Activated CD4-positive, CD25-positive, alpha-beta regulatory T cell treated with anti-CD3 and anti-CD28 coated beads, Interleukin-2, amount 50 U/mL, for 16 hours (primary cell): ENCODE results near the gene MSRB3.
"Not testable (repeated sequence)": the region's sequence is repeated elsewhere in the genome, so short reads cannot be mapped to it uniquely, and the experiment has no call there.

ENCODE experiments used
- DNase-seq: peaks from one replicate; pipeline ENCODE4 v3.0.0-alpha.2; 2020; ENCODE audit warnings: low read depth, low spot score

The MSRB3 gene

GRCh38 chr12:65278576-65279368, at the start of gene MSRB3:
TSS of gene MSRB3 (plus strand) at chr12:65278683. CDS start at chr12:65308580, 29,897 bp downstream.
- no peak for DNase-seq

DNA sequence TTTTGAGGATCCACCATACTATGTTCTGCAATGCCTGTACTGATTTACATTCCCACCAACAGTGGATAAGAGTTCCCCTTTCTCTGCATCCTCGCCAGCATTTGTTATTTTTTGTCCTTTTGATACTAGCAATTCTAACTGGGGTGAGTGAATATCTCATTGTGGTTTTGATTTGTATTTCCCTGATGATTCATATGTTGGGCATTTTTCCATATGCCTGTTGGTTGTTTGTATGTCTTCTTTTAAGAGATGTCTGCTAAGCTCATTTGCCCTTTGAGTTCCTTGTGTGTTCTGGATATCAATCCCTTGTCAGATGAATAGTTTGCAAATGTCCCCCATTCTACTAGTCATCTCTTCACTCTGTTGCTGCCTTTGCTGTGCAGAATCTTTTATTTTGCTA, 49.0 kb upstream of the MSRB3 start:
- DNase-seq: no peak

- DNase-seq: no peak
These were observed 45.9 kb upstream of the MSRB3 start for GRCh38 chr12:65232476-65233077.

DNA sequence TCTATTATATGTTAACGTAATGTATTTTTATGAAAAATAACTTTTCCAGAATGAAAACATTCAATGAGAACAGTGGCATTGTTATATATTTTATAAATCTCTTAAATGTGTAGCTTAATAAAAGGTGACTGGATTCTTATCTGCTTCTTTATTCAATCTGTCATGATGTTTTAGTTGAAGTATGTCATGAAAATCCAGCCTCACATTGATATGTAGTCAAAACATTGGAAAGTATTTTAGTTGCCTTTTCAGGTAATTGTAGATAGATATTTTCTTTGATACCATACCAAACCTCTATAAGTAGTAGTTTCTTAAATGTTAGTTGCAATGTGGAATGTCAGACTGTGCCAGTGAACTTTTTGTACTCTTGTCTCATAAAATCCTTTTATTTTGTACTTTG, 41.3 kb upstream of the MSRB3 start:
- no peak for DNase-seq

- DNase-seq: no peak
These were observed 39.9 kb upstream of the MSRB3 start for GRCh38 chr12:65238609-65239008.

DNA sequence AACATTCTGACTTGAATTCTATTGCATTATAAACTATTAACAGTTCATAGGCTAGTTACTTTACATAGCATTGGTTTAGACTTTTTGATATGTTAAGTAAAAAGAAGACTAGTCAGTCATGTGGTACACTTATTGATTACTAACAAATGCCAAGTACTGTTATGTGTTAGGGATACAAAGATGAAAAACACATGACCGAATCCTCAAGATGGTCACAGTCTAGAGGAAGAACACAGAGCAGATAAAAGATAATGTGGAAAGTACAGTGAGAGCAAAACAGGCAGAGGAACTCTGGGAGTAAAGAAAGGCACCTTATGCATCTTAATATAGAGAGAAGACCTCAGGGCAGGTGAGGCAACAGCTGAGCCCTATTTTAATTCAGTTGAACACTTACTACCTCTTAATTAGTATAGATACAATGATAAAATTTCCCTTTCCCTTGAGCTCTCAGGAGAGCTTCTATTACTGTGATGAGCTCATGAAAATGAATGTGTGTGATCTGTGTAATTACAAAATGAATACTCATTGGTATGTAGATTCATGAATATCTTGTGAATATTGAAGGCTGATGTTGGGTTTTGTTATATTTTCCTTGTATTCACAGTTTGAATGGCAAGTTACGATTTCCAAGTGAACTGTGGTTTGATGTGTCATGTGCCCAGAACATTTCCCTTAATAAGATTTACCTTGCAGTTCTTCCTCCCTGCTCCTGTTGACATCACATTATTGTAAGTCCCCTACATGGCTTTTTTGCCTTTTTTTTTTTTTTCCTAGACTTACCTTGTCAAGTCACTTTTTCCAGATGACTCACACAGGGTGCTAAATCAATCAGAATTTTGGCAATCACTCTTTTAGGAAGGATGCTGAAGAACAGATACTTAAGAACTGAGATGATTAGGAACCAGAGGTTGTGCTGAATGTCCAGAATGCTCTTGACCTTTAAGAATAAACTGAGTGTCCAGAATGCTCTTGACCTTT, 29.5 kb upstream of the MSRB3 start:
- DNase-seq: no peak

DNA sequence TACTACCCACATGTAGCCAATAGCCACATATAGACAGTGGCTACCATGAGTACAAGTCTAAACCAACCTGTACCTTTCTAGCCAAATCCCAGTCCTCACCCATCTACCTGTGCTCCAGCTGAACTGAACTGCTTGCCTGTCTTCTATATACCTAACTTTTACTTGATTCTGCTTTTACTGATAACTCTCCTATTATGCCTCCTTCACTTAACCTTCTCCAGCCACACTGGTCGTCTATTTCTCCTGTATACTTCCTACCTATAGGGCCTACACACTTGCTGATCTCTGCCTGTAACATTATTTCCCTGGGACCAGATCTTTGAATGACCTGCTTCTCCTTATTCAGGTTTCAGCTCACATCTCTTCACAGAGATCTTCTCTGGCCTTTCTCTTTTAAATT, 26.0 kb upstream of the MSRB3 start:
- DNase-seq: no peak

- no peak for DNase-seq
These were observed 20.5 kb upstream of the MSRB3 start for GRCh38 chr12:65257986-65258385.

GRCh38 chr12:65259501-65259900, 19.0 kb upstream of the MSRB3 start:
- DNase-seq: no peak

DNA sequence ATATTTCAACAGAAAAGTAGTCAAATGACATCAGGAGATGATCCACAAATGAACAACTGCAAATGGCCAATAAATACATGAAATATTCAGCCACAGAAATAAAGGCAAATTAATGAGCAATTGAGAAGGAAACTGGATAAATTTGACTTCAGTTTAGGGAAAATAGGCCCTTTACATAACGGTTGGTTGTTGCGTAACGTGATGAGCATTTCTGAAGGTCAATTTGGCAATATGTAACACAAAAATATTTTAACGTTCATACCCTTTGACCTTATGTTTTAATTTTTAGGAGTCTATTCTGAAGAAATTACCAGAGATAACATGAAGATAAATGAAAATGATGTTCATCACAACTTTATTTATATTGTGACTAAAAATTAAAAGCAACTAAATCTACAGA, 14.7 kb upstream of the MSRB3 start:
- DNase-seq: no peak

GRCh38 chr12:65266408-65266807, 12.1 kb upstream of the MSRB3 start:
- no peak for DNase-seq

DNA sequence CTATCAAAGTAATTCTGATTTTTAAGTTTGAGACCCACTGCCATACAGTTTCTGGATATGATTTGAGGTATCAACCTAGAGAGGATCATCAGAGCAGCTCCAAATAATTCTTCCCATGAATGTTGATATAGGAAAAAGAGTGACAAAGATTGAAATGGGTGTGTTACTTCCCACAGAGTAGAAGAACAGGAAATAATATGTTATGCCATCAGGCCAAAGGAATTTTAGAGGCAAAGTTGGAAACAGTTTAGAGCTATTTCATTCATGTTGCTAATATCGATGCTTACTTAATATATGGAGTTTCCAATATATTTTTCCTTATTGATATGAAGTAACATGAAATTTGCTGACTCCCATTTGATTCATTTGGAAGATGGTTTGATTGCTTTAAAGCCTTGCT, 8.9 kb upstream of the MSRB3 start:
- DNase-seq: no peak

- no peak for DNase-seq
These were observed 3.7 kb upstream of the MSRB3 start for GRCh38 chr12:65274602-65275272.

DNA sequence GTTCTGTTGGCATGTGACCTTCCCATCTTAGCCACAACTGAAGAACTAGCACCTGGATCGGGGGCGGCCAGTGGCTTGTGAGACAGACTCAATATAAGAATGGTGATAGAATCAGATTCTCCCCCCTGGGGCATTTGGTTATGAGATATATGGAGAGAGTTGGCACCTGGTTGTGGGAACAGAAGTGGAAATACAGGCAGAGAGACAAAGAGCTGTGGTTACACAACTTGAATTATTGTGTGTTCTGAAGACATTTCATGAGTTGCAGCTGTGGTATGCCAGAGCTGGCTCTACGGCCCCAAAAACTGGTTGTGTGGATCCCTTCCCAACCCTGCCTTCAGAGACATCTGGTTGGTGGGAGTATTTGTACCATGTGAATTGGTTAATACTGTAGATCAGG, 2.9 kb upstream of the MSRB3 start:
- DNase-seq: no peak

GRCh38 chr12:65276916-65277530, 1.5 kb upstream of the MSRB3 start:
- no peak for DNase-seq

DNA sequence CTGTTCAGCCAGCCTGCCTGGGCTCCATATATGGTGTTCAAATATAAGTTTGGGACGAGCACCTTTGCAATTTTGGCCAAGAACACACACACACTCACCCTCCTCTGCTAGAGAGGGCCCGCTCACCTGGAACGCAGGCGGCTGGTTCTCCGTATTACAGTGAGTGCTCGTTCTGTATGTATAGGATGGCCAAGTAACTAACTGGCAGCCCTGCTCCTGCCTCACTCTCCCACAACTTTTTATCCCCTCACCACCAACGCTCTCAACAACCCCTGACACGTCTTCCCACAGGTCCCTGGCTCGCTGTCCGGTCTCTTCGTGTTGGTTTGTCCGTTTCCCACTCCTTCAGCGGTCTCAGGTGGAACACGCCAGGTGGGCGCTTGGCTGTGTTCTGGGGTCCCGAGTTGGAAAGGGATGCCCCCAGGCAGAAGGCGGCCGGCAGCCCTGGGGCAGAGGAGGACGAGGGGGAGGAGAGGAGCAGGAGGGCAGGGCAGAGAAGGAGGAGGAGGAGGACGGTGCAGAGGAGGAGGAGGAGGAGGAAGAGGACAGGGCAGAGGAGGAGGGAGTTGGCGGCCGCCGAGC, 398 bp upstream of the MSRB3 start:
- no peak for DNase-seq

DNA sequence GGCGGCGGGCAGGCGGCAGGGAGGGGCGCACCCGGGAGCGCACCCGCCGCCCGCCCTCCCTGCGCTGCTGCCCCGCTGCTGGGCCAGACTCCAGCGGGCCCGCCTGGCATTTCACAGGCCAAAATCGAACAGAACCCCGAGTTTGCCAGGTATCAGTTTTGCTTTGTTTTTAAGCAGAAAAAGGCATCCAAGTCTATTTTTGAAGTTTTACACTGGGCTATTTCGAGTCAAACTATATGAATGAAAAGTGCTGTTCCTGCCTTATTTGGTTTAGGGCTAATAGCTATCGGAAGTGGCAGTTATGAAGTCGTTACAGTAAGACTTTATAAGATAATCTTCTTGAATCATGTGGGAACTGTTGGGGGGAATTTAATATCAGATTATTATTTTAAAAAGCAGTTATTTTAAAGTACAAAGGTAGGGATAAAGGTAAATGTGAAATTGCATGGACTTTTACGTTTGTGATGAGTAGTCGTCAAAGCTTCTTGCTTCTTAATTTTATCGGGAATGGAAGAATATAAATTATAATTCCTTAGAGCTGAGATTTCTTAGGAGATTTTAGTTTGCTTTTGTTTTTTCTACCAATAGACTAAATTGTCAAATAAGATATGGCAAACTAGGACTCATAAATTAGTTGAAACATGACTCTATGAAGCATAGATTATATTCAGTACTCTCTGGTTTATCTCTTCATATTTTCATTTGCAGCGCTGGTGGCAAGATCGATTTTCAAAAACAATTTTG, 1.1 kb downstream of the MSRB3 start:
- DNase-seq: no peak

DNA sequence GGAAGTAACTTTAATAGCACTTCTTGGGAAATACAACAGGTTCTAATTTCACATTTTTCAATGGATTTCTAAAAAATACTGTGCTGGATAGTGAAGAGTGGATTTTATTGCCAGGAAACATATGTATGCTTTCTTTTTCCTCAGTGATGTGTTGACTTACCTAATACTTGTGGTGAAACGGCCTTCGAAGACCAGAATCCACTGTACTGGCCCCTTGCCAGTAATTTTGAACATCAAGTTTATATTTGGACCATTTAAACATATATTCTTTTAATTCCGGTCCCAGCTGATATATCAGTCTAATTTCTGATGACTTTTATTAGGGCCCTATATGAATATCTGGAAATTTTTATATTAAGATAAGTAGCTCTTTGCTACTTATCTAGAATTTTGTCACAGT, 1.8 kb downstream of the MSRB3 start:
- no peak for DNase-seq

- DNase-seq: no peak
These were observed 4.4 kb downstream of the MSRB3 start for GRCh38 chr12:65282840-65283239.

GRCh38 chr12:65285532-65285931, 7.0 kb downstream of the MSRB3 start:
- DNase-seq: not testable (repeated sequence)
